Lung (tissue), 12 donors: ENCODE results near the gene SEMA4C. TPM values are rescaled to one million over a fixed set of nuclear protein-coding genes. Genes with fewer than 3 reads are reported as not detected.
A peak's percentile ranks its signal among the peaks of the same experiment; 100 is the strongest.

Experiments used
- ATAC-seq: fragments of 200-7000 bp; cut with Tn5 transposase; one replicate; pipeline ENCODE4 v1.9.1; 2020; ENCODE audit warnings: moderate number of reproducible peaks; ENCODE audit not compliant: insufficient read depth, low FRiP score
- DNase-seq, 3 donors: peaks; one replicate each; pipeline ENCODE4 v3.0.0-alpha.2; 2013 to 2017
- H3K27ac ChIP-seq, 2 donors: one replicate each; pipeline ENCODE4 v1.5.1; 2013; ENCODE audit warnings: mild to moderate bottlenecking in 2 of 2, moderate library complexity in 2 of 2, control low read depth in 1 of 2, inconsistent platforms in 1 of 2, low read depth in 1 of 2, low read length in 1 of 2
- H3K27me3 ChIP-seq, 3 donors: one replicate each; pipeline ENCODE4 v1.5.1; 2013; ENCODE audit warnings: low read length in 2 of 3; ENCODE audit not compliant: control insufficient read depth in 3 of 3, insufficient read depth in 3 of 3
- H3K36me3 ChIP-seq, 4 donors: one replicate each; pipeline ENCODE4 v1.5.1; 2013; ENCODE audit warnings: low read length in 4 of 4, mild to moderate bottlenecking in 1 of 4, moderate library complexity in 1 of 4; ENCODE audit not compliant: control insufficient read depth in 4 of 4, insufficient read depth in 4 of 4
- H3K4me1 ChIP-seq, 5 donors: one replicate each; pipeline ENCODE4 v1.5.1; 2013; ENCODE audit warnings: low read length in 5 of 5, mild to moderate bottlenecking in 2 of 5, moderate library complexity in 1 of 5; ENCODE audit not compliant: control insufficient read depth in 5 of 5, insufficient read depth in 5 of 5
- H3K4me3 ChIP-seq: one replicate; pipeline ENCODE4 v1.5.1; 2013; ENCODE audit warnings: mild to moderate bottlenecking, control low read depth, moderate library complexity
- H3K9ac ChIP-seq, 2 donors: one replicate each; pipeline ENCODE4 v1.5.1; 2013; ENCODE audit warnings: low read length in 2 of 2, control low read depth in 1 of 2; ENCODE audit not compliant: insufficient read depth in 1 of 2
- H3K9me3 ChIP-seq, 4 donors: one replicate each; pipeline ENCODE4 v1.5.1; 2013; ENCODE audit warnings: low read length in 3 of 4, mild to moderate bottlenecking in 1 of 4, moderate library complexity in 1 of 4; ENCODE audit not compliant: control insufficient read depth in 4 of 4, insufficient read depth in 3 of 4
- WGBS, 2 donors: extraction: QIAGEN DNeasy Blood & Tissue Kit; methylation state at CpG; one replicate each; pipeline ENCODE4 v1.1.7; 2013; 5-methylcytosine and 5-hydroxymethylcytosine counted together
- polyA plus RNA-seq, 2 donors: library from polyadenylated mRNA; stranded (reverse); fragments of 200-250 nt; gene quantifications; one replicate each; pipeline ENCODE4 v1.2.1, GENCODE V29; 2013
- total RNA-seq, 2 donors: library from RNA; depleted of rRNA in 1 of 2; stranded (reverse); fragments of >200 nt in 1 of 2; gene quantifications; one replicate each; pipeline ENCODE4 v1.2.1, GENCODE V29; 2014 to 2021
- TF ChIP-seq, protein P1 (sequence below): IDR thresholded peaks from 2 replicates; pipeline ENCODE4 v1.5.1; 2012; ENCODE audit warnings: mild to moderate bottlenecking; ENCODE audit errors: control extremely low read depth, extremely low read depth
- donor health status: control.
- donor health status: control.
- donor health status: Bipolar disorder and iron deficiency.
- donor health status: healthy.
- donor health status: DM: yes; HTN: yes; CAD: no.

SEMA4C gene
- total and polyA plus RNA-seq, 4 donors: 18.8 to 42.0 (median 28.8) TPM

DNA sequence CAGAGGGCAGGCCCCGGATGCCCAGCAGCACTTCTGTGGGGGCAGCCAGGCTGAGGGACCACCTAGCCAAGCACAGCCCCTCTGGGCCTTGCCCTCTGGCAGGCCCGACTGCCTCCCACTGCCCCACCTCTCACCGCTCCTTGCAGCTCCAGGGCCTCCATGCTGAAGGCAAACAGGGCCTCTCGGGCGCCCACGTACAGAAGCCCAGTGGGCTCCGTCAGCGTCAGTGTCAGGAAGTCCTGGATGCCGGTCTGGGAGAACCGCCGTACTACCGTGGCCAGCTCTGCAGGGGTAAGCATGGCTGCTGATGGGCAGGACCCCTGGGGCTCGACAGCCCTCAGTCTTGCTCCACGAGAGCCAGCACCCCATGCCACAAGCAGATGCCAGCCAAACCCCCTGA lies 3.7 kb downstream of the SEMA4C start:
- Histone ChIP-seq H3K9me3 (no peaks in the 10 kb centered on the region), H3K9ac (no peak overlapping the region), H3K36me3 (peaks cover 0 to 54% (median 40%) of the 10 kb centered on the region in 4 donors), H3K27ac (peak overlapping the region in 1 of 2 donors; percentile 10), H3K4me3 (no peak overlapping the region), H3K27me3 (no peaks in the 10 kb centered on the region), H3K4me1 (peaks cover 0 to 24% (median 15%) of the 10 kb centered on the region in 5 donors)
- ATAC-seq (no peak), DNase-seq (no peak)
- TF ChIP-seq, protein P1, sequence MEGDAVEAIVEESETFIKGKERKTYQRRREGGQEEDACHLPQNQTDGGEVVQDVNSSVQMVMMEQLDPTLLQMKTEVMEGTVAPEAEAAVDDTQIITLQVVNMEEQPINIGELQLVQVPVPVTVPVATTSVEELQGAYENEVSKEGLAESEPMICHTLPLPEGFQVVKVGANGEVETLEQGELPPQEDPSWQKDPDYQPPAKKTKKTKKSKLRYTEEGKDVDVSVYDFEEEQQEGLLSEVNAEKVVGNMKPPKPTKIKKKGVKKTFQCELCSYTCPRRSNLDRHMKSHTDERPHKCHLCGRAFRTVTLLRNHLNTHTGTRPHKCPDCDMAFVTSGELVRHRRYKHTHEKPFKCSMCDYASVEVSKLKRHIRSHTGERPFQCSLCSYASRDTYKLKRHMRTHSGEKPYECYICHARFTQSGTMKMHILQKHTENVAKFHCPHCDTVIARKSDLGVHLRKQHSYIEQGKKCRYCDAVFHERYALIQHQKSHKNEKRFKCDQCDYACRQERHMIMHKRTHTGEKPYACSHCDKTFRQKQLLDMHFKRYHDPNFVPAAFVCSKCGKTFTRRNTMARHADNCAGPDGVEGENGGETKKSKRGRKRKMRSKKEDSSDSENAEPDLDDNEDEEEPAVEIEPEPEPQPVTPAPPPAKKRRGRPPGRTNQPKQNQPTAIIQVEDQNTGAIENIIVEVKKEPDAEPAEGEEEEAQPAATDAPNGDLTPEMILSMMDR: no peak
- 49 to 60% methylated on average over 14 of the region's 14 CpGs for WGBS, 2 donors

DNA sequence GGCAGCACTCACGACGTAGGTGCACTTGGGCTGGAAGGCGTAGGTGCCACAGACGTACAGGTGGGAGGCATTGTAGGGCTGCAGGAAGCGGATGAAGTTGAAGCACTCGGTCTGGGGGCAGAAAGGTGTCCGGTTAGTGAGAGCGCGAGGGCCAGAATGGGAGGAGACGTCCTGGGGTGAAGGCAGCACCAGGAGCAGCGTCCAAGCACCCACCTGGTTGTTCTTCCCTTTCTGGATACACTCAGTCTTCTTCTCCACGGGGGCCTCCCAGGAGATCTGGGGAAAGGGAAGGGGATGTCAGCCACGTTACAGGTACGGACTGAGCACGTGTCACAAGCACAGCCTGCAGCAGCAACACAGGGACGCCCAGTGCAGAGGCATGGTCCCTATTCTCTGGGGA lies 4.2 kb downstream of the SEMA4C start:
- H3K9me3 ChIP-seq: no peaks in the 10 kb centered on the region
- H3K27me3 ChIP-seq: no peaks in the 10 kb centered on the region
- no peak overlapping the region for H3K4me3 ChIP-seq
- H3K27ac ChIP-seq: peak overlapping the region in 1 of 2 donors; percentile 17
- H3K36me3 ChIP-seq: peaks cover 0 to 56% (median 43%) of the 10 kb centered on the region in 4 donors
- ATAC-seq (no peak), DNase-seq (no peak)
- no peak overlapping the region for H3K9ac ChIP-seq
- H3K4me1 ChIP-seq: peaks cover 0 to 20% (median 11%) of the 10 kb centered on the region in 5 donors
- 85 to 90% methylated on average over 16 of the region's 16 CpGs for WGBS, 2 donors
- TF ChIP-seq, protein P1: no peak

- TF ChIP-seq, protein P1: no peak
- no peak overlapping the region for H3K4me3 ChIP-seq
- peaks cover 0 to 19% (median 11%) of the 10 kb centered on the region in 5 donors for H3K4me1 ChIP-seq
Measured at GRCh38 chr2:96864343-96865091, 5.4 kb downstream of the SEMA4C start.

More at GRCh38 chr2:96864343-96865091, 5.4 kb downstream of the SEMA4C start:
- Histone ChIP-seq H3K9me3 (no peaks in the 10 kb centered on the region), H3K36me3 (peaks cover 0 to 56% (median 46%) of the 10 kb centered on the region in 4 donors), H3K9ac (no peak overlapping the region), H3K27ac (no peak overlapping the region), H3K27me3 (no peaks in the 10 kb centered on the region)
- no peak for ATAC-seq
- 85 to 93% methylated on average over 25 of the region's 25 CpGs for WGBS, 2 donors
- no peak for DNase-seq
